Activated naive CD4-positive, alpha-beta T cell treated with anti-CD3 and anti-CD28 coated beads for 36 hours (primary cell): Measurements from ENCODE around the gene PCSK2. TPM values are rescaled to one million over a fixed set of nuclear protein-coding genes. Genes with fewer than 3 reads are reported as not detected.

Experiments used
- CTCF ChIA-PET: fragments of 350-600 bp; sonication (Branson Sonifier 250); formaldehyde crosslinking; loops from one replicate; lab custom pipeline; 2021; ENCODE audit warnings: antibody characterized with exemption; lab: Charles Lee
- DNase-seq: peaks from one replicate; pipeline ENCODE4 v3.0.0-alpha.2; 2020
- H3K27ac Mint-ChIP-seq: one replicate; pipeline ENCODE4 v1.8.0; 2021; ENCODE audit warnings: mild to moderate bottlenecking, mixed read lengths
- H3K27me3 Mint-ChIP-seq: one replicate; pipeline ENCODE4 v1.8.0; 2021; ENCODE audit warnings: low read depth, mixed read lengths
- H3K36me3 Mint-ChIP-seq: one replicate; pipeline ENCODE4 v1.8.0; 2021; ENCODE audit warnings: low read depth, mixed read lengths
- H3K4me1 Mint-ChIP-seq: one replicate; pipeline ENCODE4 v1.8.0; 2021; ENCODE audit warnings: low read depth, mixed read lengths
- H3K4me3 Mint-ChIP-seq: one replicate; pipeline ENCODE4 v1.8.0; 2021; ENCODE audit warnings: mild to moderate bottlenecking, moderate library complexity, mixed read lengths
- H3K9me3 Mint-ChIP-seq: one replicate; pipeline ENCODE4 v1.8.0; 2021; ENCODE audit warnings: mixed read lengths
- intact Hi-C: fragments of 100-400 bp; cut with micrococcal nuclease; formaldehyde crosslinking; loops from one replicate; pipeline ENCODE4 v1.15.1; 2023
- total RNA-seq, 2 experiments: library from RNA; stranded (reverse); gene quantifications; one replicate each; pipeline ENCODE4 v1.2.3, GENCODE V29; 2021

The PCSK2 gene
- total RNA-seq, 2 experiments from 2014 or later: not detected

- no peak overlapping the region for H3K4me3 Mint-ChIP-seq
These were observed 238.4 kb downstream of the PCSK2 start for GRCh38 chr20:17465236-17465635.

GRCh38 chr20:17466641-17467040 lies 239.8 kb downstream of the PCSK2 start:
- Mint-ChIP-seq H3K27ac (no peak overlapping the region), H3K9me3 (no peaks in the 10 kb centered on the region), H3K27me3 (no peaks in the 10 kb centered on the region), H3K4me1 (no peaks in the 10 kb centered on the region), H3K36me3 (no peaks in the 10 kb centered on the region), H3K4me3 (no peak overlapping the region)
- DNase-seq: no peak
- CTCF ChIA-PET: no interaction called here
- intact Hi-C loops: no loop called here

More at GRCh38 chr20:17465236-17465635, 238.4 kb downstream of the PCSK2 start:
- CTCF ChIA-PET: no interaction called here
- Mint-ChIP-seq H3K9me3 (no peaks in the 10 kb centered on the region), H3K27me3 (no peaks in the 10 kb centered on the region), H3K4me1 (peaks cover 3% of the 10 kb centered on the region), H3K27ac (no peak overlapping the region), H3K36me3 (no peaks in the 10 kb centered on the region)
- no peak for DNase-seq
- intact Hi-C loops: no loop called here

GRCh38 chr20:17467120-17467655 lies 240.3 kb downstream of the PCSK2 start:
- CTCF ChIA-PET: no interaction called here

GRCh38 chr20:17468073-17468840 lies 241.4 kb downstream of the PCSK2 start:
- no peak overlapping the region for H3K4me3 Mint-ChIP-seq
- CTCF ChIA-PET: no interaction called here
- H3K36me3 Mint-ChIP-seq: no peaks in the 10 kb centered on the region
- no peaks in the 10 kb centered on the region for H3K9me3 Mint-ChIP-seq
- intact Hi-C loops: no loop called here
- H3K27ac Mint-ChIP-seq: no peak overlapping the region
- H3K4me1 Mint-ChIP-seq: no peaks in the 10 kb centered on the region
- no peaks in the 10 kb centered on the region for H3K27me3 Mint-ChIP-seq
- DNase-seq: no peak

More at GRCh38 chr20:17467120-17467655, 240.3 kb downstream of the PCSK2 start:
- intact Hi-C loops: no loop called here
- no peaks in the 10 kb centered on the region for H3K4me1 Mint-ChIP-seq
- DNase-seq: no peak
- no peaks in the 10 kb centered on the region for H3K9me3 Mint-ChIP-seq
- no peak overlapping the region for H3K4me3 Mint-ChIP-seq
- H3K36me3 Mint-ChIP-seq: no peaks in the 10 kb centered on the region
- no peaks in the 10 kb centered on the region for H3K27me3 Mint-ChIP-seq
- H3K27ac Mint-ChIP-seq: no peak overlapping the region

- CTCF ChIA-PET: interaction anchor here (0.6 kb wide), 1 partner anchor 9 kb away, joined by 4 read pairs; no protein-coding TSS in a partner anchor
- no peak for DNase-seq
- Mint-ChIP-seq H3K36me3 (no peaks in the 10 kb centered on the region), H3K9me3 (no peaks in the 10 kb centered on the region), H3K27me3 (no peaks in the 10 kb centered on the region), H3K27ac (no peak overlapping the region), H3K4me3 (no peak overlapping the region), H3K4me1 (no peaks in the 10 kb centered on the region)
- intact Hi-C loops: no loop called here
These were observed 242.6 kb downstream of the PCSK2 start for GRCh38 chr20:17469246-17470030.

GRCh38 chr20:17470521-17470920 lies 243.7 kb downstream of the PCSK2 start:
- no peak overlapping the region for H3K4me3 Mint-ChIP-seq
- no peaks in the 10 kb centered on the region for H3K36me3 Mint-ChIP-seq
- DNase-seq: no peak
- CTCF ChIA-PET: no interaction called here
- no peak overlapping the region for H3K27ac Mint-ChIP-seq
- intact Hi-C loops: no loop called here
- no peaks in the 10 kb centered on the region for H3K9me3 Mint-ChIP-seq
- no peaks in the 10 kb centered on the region for H3K4me1 Mint-ChIP-seq
- no peaks in the 10 kb centered on the region for H3K27me3 Mint-ChIP-seq

- intact Hi-C loops: no loop called here
- Mint-ChIP-seq H3K9me3 (no peaks in the 10 kb centered on the region), H3K4me1 (no peaks in the 10 kb centered on the region), H3K4me3 (no peak overlapping the region), H3K36me3 (no peaks in the 10 kb centered on the region), H3K27ac (no peak overlapping the region), H3K27me3 (no peaks in the 10 kb centered on the region)
- CTCF ChIA-PET: no interaction called here
- DNase-seq: no peak
These were observed 244.1 kb downstream of the PCSK2 start for GRCh38 chr20:17470973-17471372.

- intact Hi-C loops: no loop called here
- Mint-ChIP-seq H3K9me3 (no peaks in the 10 kb centered on the region), H3K36me3 (no peaks in the 10 kb centered on the region), H3K27ac (no peak overlapping the region), H3K27me3 (no peaks in the 10 kb centered on the region), H3K4me1 (no peaks in the 10 kb centered on the region), H3K4me3 (no peak overlapping the region)
- CTCF ChIA-PET: no interaction called here
- DNase-seq: no peak
These were observed 244.9 kb downstream of the PCSK2 start for GRCh38 chr20:17471606-17472187.

- intact Hi-C loops: no loop called here
- H3K27ac Mint-ChIP-seq: no peak overlapping the region
- no peak overlapping the region for H3K4me3 Mint-ChIP-seq
- H3K36me3 Mint-ChIP-seq: no peaks in the 10 kb centered on the region
- H3K4me1 Mint-ChIP-seq: no peaks in the 10 kb centered on the region
- no peaks in the 10 kb centered on the region for H3K27me3 Mint-ChIP-seq
- no peak for DNase-seq
- CTCF ChIA-PET: no interaction called here
- H3K9me3 Mint-ChIP-seq: no peaks in the 10 kb centered on the region
These were observed 246.8 kb downstream of the PCSK2 start for GRCh38 chr20:17473659-17474058.

- Mint-ChIP-seq H3K4me1 (no peaks in the 10 kb centered on the region), H3K27ac (no peak overlapping the region), H3K9me3 (no peaks in the 10 kb centered on the region), H3K36me3 (no peaks in the 10 kb centered on the region), H3K4me3 (no peak overlapping the region), H3K27me3 (peaks cover 4% of the 10 kb centered on the region)
- intact Hi-C loops: no loop called here
- DNase-seq: no peak
- CTCF ChIA-PET: interaction anchor here (0.6 to 0.7 kb wide), 2 partner anchors 10 to 38 kb away, joined by 3 to 4 read pairs; no protein-coding TSS in a partner anchor
These were observed 252.3 kb downstream of the PCSK2 start for GRCh38 chr20:17479063-17479657.

- DNase-seq: no peak
- Mint-ChIP-seq H3K4me1 (no peaks in the 10 kb centered on the region), H3K27me3 (peaks cover 4% of the 10 kb centered on the region), H3K36me3 (no peaks in the 10 kb centered on the region), H3K27ac (no peak overlapping the region), H3K4me3 (no peak overlapping the region), H3K9me3 (no peaks in the 10 kb centered on the region)
- CTCF ChIA-PET: interaction anchor here (0.7 kb wide), 1 partner anchor 901 kb away, joined by 4 read pairs; no protein-coding TSS in a partner anchor
- intact Hi-C loops: no loop called here
These were observed 253.9 kb downstream of the PCSK2 start for GRCh38 chr20:17480696-17481095.

- no peak overlapping the region for H3K27ac Mint-ChIP-seq
- CTCF ChIA-PET: no interaction called here
- H3K4me3 Mint-ChIP-seq: no peak overlapping the region
- no peaks in the 10 kb centered on the region for H3K36me3 Mint-ChIP-seq
- peaks cover 4% of the 10 kb centered on the region for H3K27me3 Mint-ChIP-seq
- H3K4me1 Mint-ChIP-seq: no peaks in the 10 kb centered on the region
- no peak for DNase-seq
- no peaks in the 10 kb centered on the region for H3K9me3 Mint-ChIP-seq
- intact Hi-C loops: no loop called here
These were observed 254.8 kb downstream of the PCSK2 start for GRCh38 chr20:17481661-17482060.
